Measurements from ENCODE around the gene ZNF57. TPM values are rescaled to one million over a fixed set of nuclear protein-coding genes. Genes with fewer than 3 reads are reported as not detected.
"Not testable (repeated sequence)": the region's sequence is repeated elsewhere in the genome, so short reads cannot be mapped to it uniquely, and the experiment has no call there.

ZNF57 gene
- total RNA-seq, 1 donor from 2014 or later: not detected

GRCh38 chr19:2962018-2962670 is 61.4 kb downstream of the ZNF57 start:
- Histone ChIP-seq H3K79me2 (ENCODE audit: insufficient read depth, low read length) (no peaks in the 10 kb centered on the region), H3K36me3 (ENCODE audit: insufficient read depth, low read length) (no peaks in the 10 kb centered on the region), H3K4me2 (ENCODE audit: low read length) (peak overlapping the region; percentile 44), H3K27me3 (ENCODE audit: insufficient read depth, low read length) (no peaks in the 10 kb centered on the region), H3K4me3 (ENCODE audit: insufficient read depth, low read depth, low read length) (no peak overlapping the region), H3K9ac (ENCODE audit: low read length) (no peak overlapping the region), H3K9me3 (ENCODE audit: insufficient read depth, low read depth, low read length) (no peaks in the 10 kb centered on the region), H4K20me1 (ENCODE audit: insufficient read depth, low read length) (no peaks in the 10 kb centered on the region), H3K27ac (ENCODE audit: low read depth, low read length) (no peak overlapping the region), H2AFZ (ENCODE audit: low read depth, low read length) (no peak overlapping the region), H3K4me1 (ENCODE audit: insufficient read depth, low read length) (no peaks in the 10 kb centered on the region)
- H3K4me1 Mint-ChIP-seq (ENCODE audit: low read depth, unreplicated experiment): no peaks in the 10 kb centered on the region
- H3K27ac Mint-ChIP-seq (ENCODE audit: unreplicated experiment): no peak overlapping the region
- H3K4me3 Mint-ChIP-seq (ENCODE audit: unreplicated experiment): peak overlapping the region; percentile 56
- DNase-seq (ENCODE audit: low read depth) (peak; percentile 39), FAIRE-seq (peak; percentile 94)
- no peak for TF ChIP-seq EZH2 (IDR thresholded peaks at IDR 0.05; ENCODE audit: insufficient read depth, low read length)
- TF ChIP-seq CTCF (IDR thresholded peaks at IDR 0.05; ENCODE audit: insufficient read depth, low read depth, low read length): peak; percentile 81
- H3K36me3 Mint-ChIP-seq (ENCODE audit: low read depth, unreplicated experiment): no peaks in the 10 kb centered on the region
- peaks cover 27% of the 10 kb centered on the region for H3K27me3 Mint-ChIP-seq (ENCODE audit: low read depth, unreplicated experiment)
- no peaks in the 10 kb centered on the region for H3K9me3 Mint-ChIP-seq (ENCODE audit: unreplicated experiment)

GRCh38 chr19:2963122-2963521 is 62.4 kb downstream of the ZNF57 start:
- FAIRE-seq (no peak), DNase-seq (ENCODE audit: low read depth) (no peak)
- Histone ChIP-seq H3K9ac (ENCODE audit: low read length) (no peak overlapping the region), H3K9me3 (ENCODE audit: insufficient read depth, low read depth, low read length) (no peaks in the 10 kb centered on the region), H3K27me3 (ENCODE audit: insufficient read depth, low read length) (no peaks in the 10 kb centered on the region), H3K79me2 (ENCODE audit: insufficient read depth, low read length) (no peaks in the 10 kb centered on the region), H3K27ac (ENCODE audit: low read depth, low read length) (no peak overlapping the region), H3K36me3 (ENCODE audit: insufficient read depth, low read length) (no peaks in the 10 kb centered on the region), H3K4me3 (ENCODE audit: insufficient read depth, low read depth, low read length) (no peak overlapping the region), H4K20me1 (ENCODE audit: insufficient read depth, low read length) (no peaks in the 10 kb centered on the region), H3K4me2 (ENCODE audit: low read length) (no peak overlapping the region), H3K4me1 (ENCODE audit: insufficient read depth, low read length) (no peaks in the 10 kb centered on the region), H2AFZ (ENCODE audit: low read depth, low read length) (no peak overlapping the region)
- TF ChIP-seq CTCF (IDR thresholded peaks at IDR 0.05; ENCODE audit: insufficient read depth, low read depth, low read length): no peak
- no peak for TF ChIP-seq EZH2 (IDR thresholded peaks at IDR 0.05; ENCODE audit: insufficient read depth, low read length)
- no peaks in the 10 kb centered on the region for H3K9me3 Mint-ChIP-seq (ENCODE audit: unreplicated experiment)
- H3K4me1 Mint-ChIP-seq (ENCODE audit: low read depth, unreplicated experiment): no peaks in the 10 kb centered on the region
- no peak overlapping the region for H3K27ac Mint-ChIP-seq (ENCODE audit: unreplicated experiment)
- H3K27me3 Mint-ChIP-seq (ENCODE audit: low read depth, unreplicated experiment): peaks cover 31% of the 10 kb centered on the region
- H3K4me3 Mint-ChIP-seq (ENCODE audit: unreplicated experiment): no peak overlapping the region
- no peaks in the 10 kb centered on the region for H3K36me3 Mint-ChIP-seq (ENCODE audit: low read depth, unreplicated experiment)

- H3K4me2 ChIP-seq (ENCODE audit: low read length); H3K27ac ChIP-seq (ENCODE audit: low read depth, low read length); H3K4me3 Mint-ChIP-seq (ENCODE audit: unreplicated experiment); H2AFZ ChIP-seq (ENCODE audit: low read depth, low read length); H3K27me3 ChIP-seq (ENCODE audit: insufficient read depth, low read length); H3K36me3 Mint-ChIP-seq (ENCODE audit: low read depth, unreplicated experiment); H3K4me1 Mint-ChIP-seq (ENCODE audit: low read depth, unreplicated experiment); H3K79me2 ChIP-seq (ENCODE audit: insufficient read depth, low read length); H3K4me3 ChIP-seq (ENCODE audit: insufficient read depth, low read depth, low read length); H3K9ac ChIP-seq (ENCODE audit: low read length); DNase-seq (ENCODE audit: low read depth); H3K4me1 ChIP-seq (ENCODE audit: insufficient read depth, low read length); FAIRE-seq; H3K9me3 Mint-ChIP-seq (ENCODE audit: unreplicated experiment); H3K36me3 ChIP-seq (ENCODE audit: insufficient read depth, low read length); H4K20me1 ChIP-seq (ENCODE audit: insufficient read depth, low read length); H3K27ac Mint-ChIP-seq (ENCODE audit: unreplicated experiment); H3K9me3 ChIP-seq (ENCODE audit: insufficient read depth, low read depth, low read length): not testable (repeated sequence)
- H3K27me3 Mint-ChIP-seq (ENCODE audit: low read depth, unreplicated experiment): peaks cover 34% of the 10 kb centered on the region
Measured at GRCh38 chr19:2963631-2964030, 62.9 kb downstream of the ZNF57 start.

Data from astrocyte (in vitro differentiated cells and primary cell).